Frontal cortex (tissue), 4 donors: ENCODE measurements around the gene SYT7. TPM values are rescaled to one million over a fixed set of nuclear protein-coding genes. Genes with fewer than 3 reads are reported as not detected.
A peak's percentile ranks its signal among the peaks of the same experiment; 100 is the strongest.
"Not testable (repeated sequence)": the region's sequence is repeated elsewhere in the genome, so short reads cannot be mapped to it uniquely, and the experiment has no call there.

Experiments used
- DNase-seq, 2 donors: peaks; one replicate each; pipeline ENCODE4 v3.0.0; 2012; ENCODE audit warnings: low spot score in 2 of 2
- FAIRE-seq: peaks from 2 replicates; lab custom pipeline; 2012; peaks lifted over from hg19 to GRCh38; lab: Jason Lieb, UNC
- total RNA-seq: library from RNA; depleted of rRNA; stranded (reverse); fragments of >200 nt; gene quantifications from one replicate; pipeline ENCODE4 v1.2.3, GENCODE V29; 2014
- donor health status: control.
- donor health status: control.
- donor health status: control.

The SYT7 gene
- 14.7 TPM for total RNA-seq

GRCh38 chr11:61581030-61581928 is at the start of gene SYT7:
TSS of gene SYT7 (minus strand) at chr11:61581076. CDS start at chr11:61580820, 256 bp downstream.
- DNase-seq (peak; percentile 96), FAIRE-seq (no peak)

DNA sequence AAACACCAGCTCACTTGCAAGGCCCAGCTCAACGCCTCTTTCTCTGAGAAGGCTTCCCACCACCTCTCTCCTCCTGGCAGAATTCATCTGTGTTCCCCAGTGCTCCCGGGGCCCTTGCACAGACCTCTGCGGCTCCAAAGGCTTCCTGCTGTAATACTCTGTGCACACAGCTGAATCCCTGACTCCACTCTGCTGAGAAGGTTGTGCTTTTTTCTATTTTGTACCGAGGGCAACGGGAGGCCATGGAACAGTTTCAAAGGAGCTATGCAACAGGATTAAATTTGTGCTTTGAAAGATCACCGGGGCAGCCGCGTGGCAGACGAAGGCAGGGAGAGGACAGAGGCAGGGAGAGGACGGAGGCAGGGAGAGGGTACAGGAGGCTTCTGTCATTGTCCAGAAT is 49.2 kb upstream of the SYT7 start:
- FAIRE-seq: no peak
- no peak for DNase-seq

DNA sequence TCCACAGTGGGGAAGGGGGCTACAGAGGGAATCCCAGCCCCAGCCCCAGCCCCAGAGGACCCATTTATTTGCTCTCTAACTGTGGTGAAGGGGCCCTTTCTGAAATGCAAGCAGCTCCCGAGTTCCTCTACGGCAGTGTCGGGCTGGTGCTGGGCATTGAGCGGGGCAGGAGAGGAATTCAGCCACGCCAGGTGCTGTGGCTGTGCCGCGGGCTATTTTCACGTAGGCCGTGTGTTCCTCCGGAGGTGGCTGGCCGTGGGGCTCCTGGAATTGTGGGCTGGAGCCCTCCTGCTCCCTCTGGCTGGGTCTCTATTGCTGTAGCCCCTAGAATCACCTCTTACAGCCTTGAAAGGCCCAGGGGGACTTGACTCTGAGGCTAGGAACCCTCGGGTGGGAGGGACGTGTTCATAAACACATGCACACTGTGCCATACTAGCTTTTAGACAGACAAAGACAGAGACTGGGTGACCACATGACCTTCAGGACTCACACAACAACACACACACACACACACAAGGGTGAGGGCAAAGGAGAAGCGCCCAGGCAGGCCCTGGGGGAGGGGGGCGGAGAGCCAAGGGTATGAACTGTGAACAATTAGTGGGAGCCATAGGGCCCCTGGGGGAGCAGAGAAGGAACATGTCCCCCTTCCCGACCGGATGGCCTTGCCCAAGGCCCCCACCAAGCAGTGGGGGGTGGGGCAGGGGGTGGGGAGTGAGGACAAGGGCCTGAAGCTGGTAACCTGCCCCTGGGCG is 48.4 kb upstream of the SYT7 start:
- no peak for FAIRE-seq
- no peak for DNase-seq

- DNase-seq: no peak
- FAIRE-seq: no peak
Observed at GRCh38 chr11:61628662-61628970, 47.7 kb upstream of the SYT7 start.

DNA sequence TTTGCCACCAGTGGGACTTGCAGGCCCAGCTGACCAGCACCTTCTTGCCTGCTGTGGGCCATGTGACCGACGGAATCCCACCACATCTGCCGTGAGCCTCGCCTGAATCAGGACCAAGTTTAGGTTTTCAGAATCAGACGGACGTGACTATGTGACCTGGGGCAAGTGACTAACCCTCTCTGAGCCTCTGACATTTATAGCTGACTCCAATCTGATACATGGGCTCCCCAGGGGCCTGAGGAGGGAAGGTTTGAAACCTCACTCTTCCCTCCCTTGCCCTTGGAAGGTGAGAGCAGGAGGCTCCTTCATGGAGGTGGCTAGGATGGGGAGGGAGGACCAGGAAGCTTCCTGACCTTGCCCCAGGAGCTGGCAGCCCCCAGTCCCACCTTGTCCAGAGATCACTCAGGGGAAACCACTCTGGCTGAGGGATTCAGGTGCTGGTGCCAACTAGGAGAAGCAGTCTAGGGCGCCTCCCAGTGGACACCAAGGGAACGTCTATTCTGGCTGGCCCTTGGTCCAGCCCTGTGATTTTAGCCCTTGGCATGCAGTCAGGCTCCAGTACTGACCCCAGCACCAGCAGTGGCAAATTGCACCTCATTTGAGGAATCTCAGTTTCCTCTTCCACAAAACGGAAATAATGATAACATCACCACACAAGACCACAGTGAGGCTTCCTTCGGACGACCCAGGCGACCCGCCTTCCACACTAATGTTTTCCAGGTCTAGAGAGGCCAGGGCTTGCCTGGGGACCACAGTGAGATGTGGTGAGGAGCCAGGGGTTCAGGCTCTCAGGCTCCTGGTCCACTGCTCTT is 47.2 kb upstream of the SYT7 start:
- FAIRE-seq (no peak), DNase-seq (peak in 1 of 2 donors; percentile 64)

GRCh38 chr11:61626580-61627380 is 45.9 kb upstream of the SYT7 start:
- FAIRE-seq (no peak), DNase-seq (no peak)

DNA sequence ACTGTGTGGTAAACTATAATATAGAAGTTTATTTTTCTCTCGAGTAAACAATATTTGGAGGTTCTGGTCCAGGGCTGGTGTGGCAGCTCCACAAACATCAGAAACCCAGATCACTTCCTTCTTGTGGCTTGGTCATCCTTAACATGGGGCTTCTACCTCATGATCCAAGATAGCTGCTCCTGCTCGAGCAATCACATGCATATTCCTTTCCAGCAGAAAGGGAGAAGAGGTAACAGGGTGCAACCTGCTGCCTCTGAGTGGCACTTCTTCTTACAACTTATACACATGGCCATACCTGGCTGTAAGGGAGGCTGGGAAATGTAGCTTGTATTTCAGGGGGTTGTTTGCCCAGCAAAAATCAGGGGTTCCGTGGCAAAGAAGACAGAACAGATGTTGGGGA is 44.6 kb upstream of the SYT7 start:
- DNase-seq: no peak
- FAIRE-seq: no peak

DNA sequence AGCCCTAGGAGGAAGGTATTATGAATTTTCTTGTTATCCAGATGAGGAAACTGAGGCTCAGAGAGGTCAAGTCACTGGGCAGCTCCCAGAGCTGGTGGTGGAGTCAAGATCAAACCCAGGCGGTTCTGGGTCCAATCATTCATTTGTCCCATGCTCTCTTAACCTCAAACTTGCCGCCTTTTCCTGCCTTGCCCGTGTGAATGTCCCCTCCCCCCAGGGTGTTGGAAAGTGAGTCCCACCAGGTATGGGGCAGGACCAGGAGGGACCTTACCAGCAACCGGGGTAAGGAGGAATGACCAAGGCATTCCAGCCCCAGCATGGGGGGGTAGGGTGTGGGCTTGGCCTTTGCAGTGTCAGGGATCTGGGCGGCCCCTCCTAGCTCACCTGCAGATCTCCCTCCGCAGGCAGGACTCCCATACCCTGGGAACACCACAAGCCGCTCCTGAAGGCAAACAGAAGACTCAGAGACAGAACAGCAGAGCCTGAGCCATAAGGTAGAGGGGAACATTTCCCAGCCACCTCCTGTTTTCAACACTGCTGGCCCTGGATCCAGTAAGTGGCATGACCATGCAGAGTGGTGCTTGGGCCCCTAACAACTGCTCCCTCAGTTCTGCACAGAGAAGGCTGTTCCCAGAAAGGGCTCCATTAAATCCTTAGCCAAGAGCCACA is 41.2 kb upstream of the SYT7 start:
- no peak for FAIRE-seq
- no peak for DNase-seq

GRCh38 chr11:61619471-61620226 is 38.8 kb upstream of the SYT7 start:
- FAIRE-seq (no peak), DNase-seq (no peak)

- no peak for DNase-seq
- no peak for FAIRE-seq
Observed at GRCh38 chr11:61618978-61619377, 38.1 kb upstream of the SYT7 start.

DNA sequence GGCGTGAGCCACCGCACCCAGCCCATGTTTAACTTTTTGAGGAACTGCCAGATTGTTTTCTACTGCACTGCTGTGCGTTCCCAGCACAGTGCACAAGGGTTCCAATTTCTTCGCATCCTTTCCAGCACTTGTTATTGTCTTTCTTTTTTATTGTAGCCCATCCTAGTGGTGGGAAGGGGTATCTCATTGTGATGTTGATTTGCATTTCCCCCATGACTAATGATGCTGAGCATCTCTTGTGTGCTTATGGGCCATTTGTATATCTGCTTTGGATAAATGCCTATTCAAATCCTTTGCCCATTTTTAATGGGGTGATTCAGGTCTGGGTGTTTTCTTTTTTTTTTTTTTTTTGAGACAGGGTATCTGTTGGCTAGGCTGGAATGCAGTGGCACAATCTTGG is 36.6 kb upstream of the SYT7 start:
- FAIRE-seq (no peak), DNase-seq (no peak)

DNA sequence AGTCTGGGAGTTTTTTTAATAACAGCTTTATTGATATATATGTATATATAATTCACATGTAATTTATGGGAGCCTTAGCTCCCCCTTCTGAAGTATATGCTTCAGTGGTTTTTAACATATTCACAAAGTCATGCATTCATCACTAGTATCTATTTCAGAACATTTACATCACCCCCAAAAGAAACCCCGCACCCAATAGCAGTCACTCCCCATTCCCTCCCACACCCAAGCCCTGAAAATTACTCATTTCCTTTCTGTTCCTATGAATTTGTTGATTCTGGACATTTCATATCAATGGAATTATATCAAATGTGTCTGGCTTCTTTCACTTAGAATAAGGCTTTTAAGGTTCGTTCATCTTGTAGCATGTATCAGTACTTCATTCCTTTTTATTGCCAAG is 35.6 kb upstream of the SYT7 start:
- DNase-seq: no peak
- FAIRE-seq: no peak

- not testable (repeated sequence) for DNase-seq, FAIRE-seq
Observed at GRCh38 chr11:61614782-61615181, 33.9 kb upstream of the SYT7 start.

GRCh38 chr11:61613870-61614269 is 33.0 kb upstream of the SYT7 start:
- no peak for FAIRE-seq

DNA sequence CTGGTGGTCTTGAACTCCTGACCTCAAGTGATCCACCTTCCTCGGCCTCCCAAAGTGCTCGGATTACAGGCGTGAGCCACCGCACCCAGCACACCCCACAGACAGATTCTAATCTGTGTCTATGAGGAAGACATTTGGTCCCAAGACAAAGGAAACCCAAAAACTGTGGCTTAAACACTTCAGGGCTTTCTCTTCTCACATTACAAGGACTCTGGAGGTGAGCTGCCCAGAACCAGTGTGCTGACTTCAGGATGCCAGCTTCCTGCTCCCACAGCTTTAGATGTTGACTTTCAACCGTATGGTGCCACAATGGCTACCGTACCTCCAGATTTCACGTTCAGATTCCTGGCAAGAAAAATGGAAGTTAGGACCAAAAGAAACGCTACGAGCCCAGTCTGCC is 32.2 kb upstream of the SYT7 start:
- DNase-seq (no peak), FAIRE-seq (no peak)

More at GRCh38 chr11:61613870-61614269, 33.0 kb upstream of the SYT7 start:
- DNase-seq: no peak

DNA sequence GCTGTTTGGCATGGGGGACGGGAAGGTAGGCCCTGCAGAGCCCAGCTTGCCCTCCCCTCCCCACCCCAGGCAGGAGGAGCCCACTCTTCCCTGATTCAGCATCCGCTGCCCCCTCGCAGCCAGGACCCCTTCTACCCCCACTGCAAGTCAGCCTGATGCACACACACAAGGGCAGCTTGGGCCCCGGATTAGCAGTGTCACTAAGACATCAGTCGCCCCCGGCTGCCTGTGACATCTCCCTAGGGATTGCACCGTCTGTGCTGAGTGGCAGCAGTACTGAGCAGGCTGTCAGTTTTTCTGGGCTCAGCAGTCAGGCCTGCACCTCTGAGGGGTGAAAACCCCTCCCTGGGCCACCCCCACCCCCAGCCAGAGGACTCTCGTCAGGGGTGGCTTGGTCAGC is 30.4 kb upstream of the SYT7 start:
- no peak for FAIRE-seq

GRCh38 chr11:61610905-61611304 is 30.0 kb upstream of the SYT7 start:
- FAIRE-seq (no peak), DNase-seq (no peak)

More for the DNA sequence above, 30.4 kb upstream of the SYT7 start:
- no peak for DNase-seq

GRCh38 chr11:61609980-61610366 is 29.1 kb upstream of the SYT7 start:
- FAIRE-seq (no peak), DNase-seq (peak in 1 of 2 donors; percentile 42)
